Activated naive CD4-positive, alpha-beta T cell treated with anti-CD3 and anti-CD28 coated beads, Interleukin-2, amount 10 ng/mL, durations not matched to agents 7 days and 5 days (primary cell): Measurements from ENCODE around the gene WDFY4.

Source experiments
- CTCF ChIA-PET: fragments of 350-600 bp; sonication (Branson Sonifier 250); formaldehyde crosslinking; loops from one replicate; lab custom pipeline; 2021; ENCODE audit warnings: antibody characterized with exemption; lab: Charles Lee
- DNase-seq: peaks from one replicate; pipeline ENCODE4 v3.0.0-alpha.2; 2020
- H3K27ac Mint-ChIP-seq: one replicate; pipeline ENCODE4 v1.8.0; 2021; ENCODE audit warnings: mild to moderate bottlenecking, moderate library complexity, mixed read lengths
- H3K27me3 Mint-ChIP-seq: one replicate; pipeline ENCODE4 v1.8.0; 2021; ENCODE audit warnings: mild to moderate bottlenecking, mixed read lengths
- H3K36me3 Mint-ChIP-seq: one replicate; pipeline ENCODE4 v1.8.0; 2021; ENCODE audit warnings: mixed read lengths
- H3K4me1 Mint-ChIP-seq: one replicate; pipeline ENCODE4 v1.8.0; 2021; ENCODE audit warnings: mixed read lengths
- H3K4me3 Mint-ChIP-seq: one replicate; pipeline ENCODE4 v1.8.0; 2021; ENCODE audit warnings: mild to moderate bottlenecking, moderate library complexity, mixed read lengths
- H3K9me3 Mint-ChIP-seq: one replicate; pipeline ENCODE4 v1.8.0; 2021; ENCODE audit warnings: mixed read lengths

WDFY4 gene

GRCh38 chr10:48748573-48748972, 63.9 kb downstream of the WDFY4 start:
- no peaks in the 10 kb centered on the region for H3K4me1 Mint-ChIP-seq
- no peak overlapping the region for H3K27ac Mint-ChIP-seq
- no peaks in the 10 kb centered on the region for H3K36me3 Mint-ChIP-seq
- no peak for DNase-seq
- H3K9me3 Mint-ChIP-seq = no peaks in the 10 kb centered on the region
- no peak overlapping the region for H3K4me3 Mint-ChIP-seq
- CTCF ChIA-PET = no interaction called here
- no peaks in the 10 kb centered on the region for H3K27me3 Mint-ChIP-seq

DNA sequence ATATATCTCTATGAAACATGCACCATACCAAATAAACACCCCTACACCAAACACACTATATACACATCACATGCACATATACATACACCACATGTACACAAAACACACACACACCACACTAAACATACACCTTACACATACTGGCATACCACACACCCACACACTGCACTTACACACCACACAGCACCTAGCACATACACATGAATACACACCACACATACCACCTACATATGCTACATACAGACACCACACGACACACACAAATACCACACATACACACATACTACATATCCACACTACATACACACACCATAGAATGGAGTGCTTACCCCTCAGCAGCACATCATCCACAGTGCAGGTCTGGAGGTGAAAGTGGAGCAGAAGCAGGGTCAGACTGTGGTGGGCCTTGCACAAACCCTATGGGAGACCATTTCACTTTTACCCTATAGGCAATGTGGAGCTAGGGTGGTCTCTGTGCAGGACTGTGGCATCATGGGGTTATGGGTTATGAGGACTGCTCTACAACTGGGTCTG, 64.6 kb downstream of the WDFY4 start:
- no peaks in the 10 kb centered on the region for H3K36me3 Mint-ChIP-seq
- no peaks in the 10 kb centered on the region for H3K27me3 Mint-ChIP-seq
- no peaks in the 10 kb centered on the region for H3K9me3 Mint-ChIP-seq
- CTCF ChIA-PET = no interaction called here
- no peak overlapping the region for H3K4me3 Mint-ChIP-seq
- no peak for DNase-seq
- H3K4me1 Mint-ChIP-seq = no peaks in the 10 kb centered on the region
- H3K27ac Mint-ChIP-seq = no peak overlapping the region

GRCh38 chr10:48750019-48750418, 65.3 kb downstream of the WDFY4 start:
- no peaks in the 10 kb centered on the region for H3K36me3 Mint-ChIP-seq
- no peak for DNase-seq
- no peaks in the 10 kb centered on the region for H3K9me3 Mint-ChIP-seq
- no peak overlapping the region for H3K4me3 Mint-ChIP-seq
- no peaks in the 10 kb centered on the region for H3K4me1 Mint-ChIP-seq
- CTCF ChIA-PET = no interaction called here
- H3K27ac Mint-ChIP-seq = no peak overlapping the region
- no peaks in the 10 kb centered on the region for H3K27me3 Mint-ChIP-seq

DNA sequence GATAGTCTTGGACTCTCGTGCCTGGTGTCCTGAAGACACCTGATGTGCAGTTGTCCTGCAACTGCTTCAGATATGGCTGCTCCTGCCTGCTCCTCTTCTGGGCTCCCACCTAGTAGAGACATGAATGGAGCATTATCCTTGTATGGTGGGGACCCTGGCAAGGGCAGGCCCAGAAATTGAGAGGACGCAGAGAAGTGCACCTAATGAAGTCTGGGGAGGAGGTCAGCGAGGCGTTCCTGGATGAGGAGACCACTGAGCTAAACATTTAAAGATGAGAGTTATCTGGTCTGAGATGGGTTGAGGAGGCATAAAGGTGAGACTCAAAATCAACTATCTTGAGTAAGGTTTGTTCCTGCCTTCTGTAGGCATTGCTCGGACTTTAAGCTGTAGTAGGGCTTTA, 66.3 kb downstream of the WDFY4 start:
- H3K4me1 Mint-ChIP-seq = no peaks in the 10 kb centered on the region
- H3K27ac Mint-ChIP-seq = no peak overlapping the region
- H3K27me3 Mint-ChIP-seq = no peaks in the 10 kb centered on the region
- H3K36me3 Mint-ChIP-seq = no peaks in the 10 kb centered on the region
- no peak overlapping the region for H3K4me3 Mint-ChIP-seq
- H3K9me3 Mint-ChIP-seq = no peaks in the 10 kb centered on the region
- no peak for DNase-seq
- CTCF ChIA-PET = interaction anchor here (0.7 kb wide), 1 partner anchor 95 kb away, joined by 4 read pairs; no protein-coding TSS in a partner anchor

GRCh38 chr10:48751730-48752129, 67.1 kb downstream of the WDFY4 start:
- Mint-ChIP-seq H3K27me3 (no peaks in the 10 kb centered on the region), H3K9me3 (no peaks in the 10 kb centered on the region), H3K27ac (no peak overlapping the region), H3K4me3 (no peak overlapping the region), H3K4me1 (no peaks in the 10 kb centered on the region), H3K36me3 (no peaks in the 10 kb centered on the region)
- CTCF ChIA-PET = no interaction called here
- DNase-seq = no peak

DNA sequence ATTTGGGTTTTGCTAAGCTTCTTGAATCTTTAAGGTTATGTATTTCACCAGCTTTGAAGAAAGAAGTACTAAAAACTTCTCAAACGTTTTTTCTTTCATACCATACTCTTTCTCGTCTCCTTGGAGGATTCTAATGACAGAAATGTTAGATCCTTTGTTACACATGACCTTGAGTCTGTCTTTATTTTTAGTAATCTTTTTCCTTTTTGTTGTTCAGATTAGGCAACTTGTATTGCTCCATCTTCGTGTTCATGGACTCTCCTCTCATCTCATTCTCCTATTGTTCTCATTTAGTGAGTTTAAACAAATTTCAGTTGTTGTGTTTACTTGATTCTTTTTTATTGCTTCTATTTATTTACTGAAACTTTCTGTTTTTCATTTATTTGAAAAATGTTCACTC, 73.7 kb downstream of the WDFY4 start:
- CTCF ChIA-PET = no interaction called here
- no peaks in the 10 kb centered on the region for H3K36me3 Mint-ChIP-seq
- H3K9me3 Mint-ChIP-seq = no peaks in the 10 kb centered on the region
- H3K27ac Mint-ChIP-seq = no peak overlapping the region
- no peak overlapping the region for H3K4me3 Mint-ChIP-seq
- no peak for DNase-seq
- peaks cover 29% of the 10 kb centered on the region for H3K27me3 Mint-ChIP-seq
- no peaks in the 10 kb centered on the region for H3K4me1 Mint-ChIP-seq

GRCh38 chr10:48759113-48759901, 74.6 kb downstream of the WDFY4 start:
- H3K36me3 Mint-ChIP-seq = no peaks in the 10 kb centered on the region
- no peak for DNase-seq
- H3K27ac Mint-ChIP-seq = no peak overlapping the region
- H3K9me3 Mint-ChIP-seq = no peaks in the 10 kb centered on the region
- peaks cover 29% of the 10 kb centered on the region for H3K27me3 Mint-ChIP-seq
- CTCF ChIA-PET = no interaction called here
- no peak overlapping the region for H3K4me3 Mint-ChIP-seq
- H3K4me1 Mint-ChIP-seq = no peaks in the 10 kb centered on the region

DNA sequence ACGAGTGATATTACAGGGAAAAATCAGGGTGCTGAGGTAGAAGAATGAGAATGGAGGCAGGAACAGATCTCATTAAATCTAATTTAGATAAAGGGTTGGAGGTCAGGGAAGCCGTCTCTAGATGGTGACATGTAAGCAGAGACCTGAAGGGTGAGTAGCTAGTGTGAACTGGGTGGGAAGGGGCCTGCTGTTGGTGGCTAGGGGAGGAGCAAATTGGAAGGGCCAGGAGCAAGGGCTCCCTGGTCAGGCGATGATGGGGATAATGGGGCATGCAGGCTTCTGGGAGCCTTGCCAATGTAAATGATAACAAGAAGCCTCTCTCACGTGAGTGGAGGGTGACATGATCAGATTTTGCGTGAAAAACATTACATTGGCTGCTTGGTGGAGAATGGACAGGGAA, 76.3 kb downstream of the WDFY4 start:
- H3K4me1 Mint-ChIP-seq = no peaks in the 10 kb centered on the region
- no peaks in the 10 kb centered on the region for H3K9me3 Mint-ChIP-seq
- H3K27me3 Mint-ChIP-seq = peaks cover 29% of the 10 kb centered on the region
- CTCF ChIA-PET = no interaction called here
- H3K4me3 Mint-ChIP-seq = no peak overlapping the region
- no peak overlapping the region for H3K27ac Mint-ChIP-seq
- H3K36me3 Mint-ChIP-seq = no peaks in the 10 kb centered on the region
- no peak for DNase-seq

GRCh38 chr10:48762064-48763042, 77.7 kb downstream of the WDFY4 start:
- no peak overlapping the region for H3K4me3 Mint-ChIP-seq
- no peaks in the 10 kb centered on the region for H3K9me3 Mint-ChIP-seq
- CTCF ChIA-PET = no interaction called here
- H3K27ac Mint-ChIP-seq = no peak overlapping the region
- H3K27me3 Mint-ChIP-seq = peaks cover 29% of the 10 kb centered on the region
- no peak for DNase-seq
- H3K36me3 Mint-ChIP-seq = no peaks in the 10 kb centered on the region
- no peaks in the 10 kb centered on the region for H3K4me1 Mint-ChIP-seq

GRCh38 chr10:48763403-48763965, 78.8 kb downstream of the WDFY4 start:
- Mint-ChIP-seq H3K36me3 (no peaks in the 10 kb centered on the region), H3K9me3 (no peaks in the 10 kb centered on the region), H3K4me3 (no peak overlapping the region), H3K4me1 (no peaks in the 10 kb centered on the region), H3K27me3 (peaks cover 29% of the 10 kb centered on the region), H3K27ac (no peak overlapping the region)
- DNase-seq = no peak
- CTCF ChIA-PET = no interaction called here

GRCh38 chr10:48764486-48764885, 79.8 kb downstream of the WDFY4 start:
- Mint-ChIP-seq H3K27ac (no peak overlapping the region), H3K4me1 (no peaks in the 10 kb centered on the region), H3K27me3 (peaks cover 23% of the 10 kb centered on the region), H3K36me3 (no peaks in the 10 kb centered on the region), H3K9me3 (no peaks in the 10 kb centered on the region), H3K4me3 (no peak overlapping the region)
- DNase-seq = no peak
- CTCF ChIA-PET = interaction anchor here (0.9 kb wide), 1 partner anchor 106 kb away, joined by 3 read pairs; no protein-coding TSS in a partner anchor

GRCh38 chr10:48765039-48765438, 80.4 kb downstream of the WDFY4 start:
- no peak overlapping the region for H3K4me3 Mint-ChIP-seq
- no peak for DNase-seq
- H3K4me1 Mint-ChIP-seq = no peaks in the 10 kb centered on the region
- CTCF ChIA-PET = interaction anchor here (0.9 kb wide), 1 partner anchor 107 kb away, joined by 3 read pairs; no protein-coding TSS in a partner anchor
- H3K9me3 Mint-ChIP-seq = no peaks in the 10 kb centered on the region
- H3K27me3 Mint-ChIP-seq = peaks cover 17% of the 10 kb centered on the region
- H3K36me3 Mint-ChIP-seq = no peaks in the 10 kb centered on the region
- H3K27ac Mint-ChIP-seq = no peak overlapping the region

DNA sequence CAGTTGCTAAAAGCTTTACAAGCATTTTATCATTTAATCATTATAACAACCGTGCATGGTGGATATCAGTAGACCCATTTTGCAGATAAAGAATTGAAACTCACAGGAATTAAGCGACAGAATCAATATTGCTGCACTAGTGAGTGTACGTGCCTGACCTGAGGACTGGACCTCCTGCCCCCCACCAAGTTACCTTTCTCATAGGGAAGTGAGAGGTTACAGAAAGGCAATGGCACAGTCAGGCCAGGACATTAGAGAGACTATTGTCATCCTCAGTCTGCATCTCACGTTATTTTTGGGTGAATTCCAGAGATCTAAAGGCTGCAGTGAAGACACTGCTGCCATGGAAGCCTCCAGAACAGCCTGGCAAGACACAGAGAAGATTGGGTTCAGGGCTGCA, 80.9 kb downstream of the WDFY4 start:
- Mint-ChIP-seq H3K9me3 (no peaks in the 10 kb centered on the region), H3K27ac (no peak overlapping the region), H3K36me3 (no peaks in the 10 kb centered on the region), H3K27me3 (peaks cover 14% of the 10 kb centered on the region), H3K4me3 (no peak overlapping the region), H3K4me1 (no peaks in the 10 kb centered on the region)
- CTCF ChIA-PET = interaction anchor here (0.9 kb wide), 1 partner anchor 107 kb away, joined by 3 read pairs; no protein-coding TSS in a partner anchor
- no peak for DNase-seq
